ENCODE data around the gene RPS14. TPM values are rescaled to one million over a fixed set of nuclear protein-coding genes. Genes with fewer than 3 reads are reported as not detected.

The RPS14 gene
- total and polyA plus RNA-seq, 9 of the 15 experiments (the other 6 are each of a cell fraction or from before 2014, with no cell fraction given): 1,824 to 5,983 (median 3,017) TPM

- TF ChIP-seq MAFF (IDR thresholded peaks at IDR 0.05; ENCODE audit: low read length): peak; percentile 64
- no peak for TF ChIP-seq ZNF696 (CRISPR knock-in tag; conservative IDR thresholded peaks at IDR 0.05)
- peak; percentile 60 for TF ChIP-seq ARID1B (IDR thresholded peaks at IDR 0.05)
- no peak for TF ChIP-seq POLR2AphosphoS2 (IDR thresholded peaks at IDR 0.05; ENCODE audit: low read length)
- no peak for TF ChIP-seq ZNF274 (IDR thresholded peaks at IDR 0.05; ENCODE audit: borderline replicate concordance, low read depth, low read length)
- TF ChIP-seq CBX2 (IDR thresholded peaks at IDR 0.05; ENCODE audit: insufficient read depth, low read length, poor library complexity, severe bottlenecking): no peak
- TF ChIP-seq ZNF592 (IDR thresholded peaks at IDR 0.05): 0 out of 2 replicates have a peak, but pooled peaks have one; percentile 47
- TF ChIP-seq ZNF639 (CRISPR knock-in tag; conservative IDR thresholded peaks at IDR 0.05 in 1 of 2, IDR thresholded peaks at IDR 0.05 in 1 of 2): peak in 1 of 2 experiments; percentile 73; a peak in 1 of 4 replicates
- TF ChIP-seq ZNF518B (CRISPR knock-in tag; IDR thresholded peaks at IDR 0.05): no peak
- TF ChIP-seq TFAM (CRISPR knock-in tag; conservative IDR thresholded peaks at IDR 0.05): no peak
- TF ChIP-seq ZNF212 (CRISPR knock-in tag; IDR thresholded peaks at IDR 0.05): no peak
- no peak; the same call in 1 of the 2 replicates for TF ChIP-seq POLR2A (conservative IDR thresholded peaks at IDR 0.05)
- peak; percentile 27; the same call in 1 of the 2 replicates for TF ChIP-seq ATF3 (IDR thresholded peaks at IDR 0.05)
- TF ChIP-seq ATF3 (CRISPR knock-in tag; conservative IDR thresholded peaks at IDR 0.05): no peak
- no peak for TF ChIP-seq ZNF197 (CRISPR knock-in tag; IDR thresholded peaks at IDR 0.05; ENCODE audit: low read depth)
- no peak for TF ChIP-seq ZSCAN32 (CRISPR knock-in tag; IDR thresholded peaks at IDR 0.05)
Measured at GRCh38 chr5:150488519-150489359, 39.2 kb upstream of the RPS14 start (continued).
